ENCODE results near the gene HSD17B8.

DNA sequence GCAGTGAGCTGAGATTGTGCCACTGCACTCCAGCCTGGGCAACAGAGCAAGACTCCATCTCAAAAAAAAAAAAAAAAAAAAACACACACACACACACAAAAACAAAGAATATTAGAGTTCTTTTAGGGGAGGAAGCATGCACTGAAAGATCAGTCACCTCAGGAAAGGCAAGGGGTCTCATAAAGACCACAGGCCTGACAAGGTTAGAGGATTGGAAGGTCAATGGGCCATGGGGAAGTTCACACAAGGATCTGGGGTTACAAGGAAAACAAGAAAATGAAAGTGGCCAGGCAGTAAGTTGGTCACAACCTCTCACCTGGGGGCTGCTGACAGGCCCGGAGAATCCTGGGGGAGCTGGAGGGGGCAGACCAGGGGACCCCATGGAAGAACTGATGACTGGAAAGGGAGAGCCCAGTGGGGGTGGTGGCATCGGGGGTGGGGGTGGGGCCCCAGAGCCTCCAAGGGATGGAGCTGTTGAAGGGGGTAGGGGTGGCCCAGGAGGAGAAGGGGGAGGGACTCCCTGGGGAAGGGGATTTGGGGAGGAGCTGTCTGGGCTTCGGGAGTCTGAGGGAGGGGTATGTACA lies 5.5 kb upstream of the HSD17B8 start:
- TF ChIP-seq POLR2AphosphoS5 (IDR thresholded peaks at IDR 0.05; ENCODE audit: borderline replicate concordance, low read depth, low read length) (no peak), EZH2 (IDR thresholded peaks at IDR 0.05) (no peak)

All from SK-N-MC (cell line).